T-helper 2 cell treated with Interferon-gamma antibody and Interleukin-4, amounts not matched to agents 100 ng/mL and 5 ng/mL, for 36 hours (primary cell): ENCODE measurements around the gene PRR16. TPM values are rescaled to one million over a fixed set of nuclear protein-coding genes. Genes with fewer than 3 reads are reported as not detected.

ENCODE experiments used
- intact Hi-C: fragments of 100-400 bp; cut with micrococcal nuclease; formaldehyde crosslinking; loops from one replicate; pipeline ENCODE4 v1.15.1; 2023
- total RNA-seq: library from RNA; stranded (reverse); gene quantifications from 2 replicates; pipeline ENCODE4 v1.2.3, GENCODE V29; 2022

PRR16 gene
- total RNA-seq, 1 donor from 2014 or later = not detected

- intact Hi-C loops = no loop called here
These were observed 957 bp upstream of the PRR16 start for GRCh38 chr5:120463006-120463680.

GRCh38 chr5:120464627-120465435, 731 bp downstream of the PRR16 start:
- intact Hi-C loops = no loop called here

GRCh38 chr5:120465436-120465961, 1.4 kb downstream of the PRR16 start:
- intact Hi-C loops = no loop called here

GRCh38 chr5:120466341-120467006, 2.4 kb downstream of the PRR16 start:
- intact Hi-C loops = no loop called here

DNA sequence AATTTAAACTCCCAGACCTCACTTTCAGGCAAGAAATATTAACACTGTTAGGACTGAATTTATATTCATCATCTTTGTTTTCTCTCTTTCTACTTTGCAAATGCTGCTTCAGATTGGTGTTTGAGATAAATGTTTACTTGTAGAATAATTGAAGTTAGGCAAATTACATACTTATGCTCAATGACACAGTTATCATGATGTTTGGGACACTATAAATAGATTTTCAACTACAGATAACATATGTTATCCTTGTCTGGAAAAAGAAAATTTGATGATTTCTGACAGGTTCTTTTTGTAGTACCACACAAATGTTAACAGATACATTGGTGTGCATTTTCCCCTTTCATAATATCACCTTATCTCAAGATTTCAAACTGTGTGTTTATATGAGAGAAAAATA, 7.9 kb downstream of the PRR16 start:
- intact Hi-C loops = no loop called here

- intact Hi-C loops = no loop called here
These were observed 8.8 kb downstream of the PRR16 start for GRCh38 chr5:120472911-120473310.

DNA sequence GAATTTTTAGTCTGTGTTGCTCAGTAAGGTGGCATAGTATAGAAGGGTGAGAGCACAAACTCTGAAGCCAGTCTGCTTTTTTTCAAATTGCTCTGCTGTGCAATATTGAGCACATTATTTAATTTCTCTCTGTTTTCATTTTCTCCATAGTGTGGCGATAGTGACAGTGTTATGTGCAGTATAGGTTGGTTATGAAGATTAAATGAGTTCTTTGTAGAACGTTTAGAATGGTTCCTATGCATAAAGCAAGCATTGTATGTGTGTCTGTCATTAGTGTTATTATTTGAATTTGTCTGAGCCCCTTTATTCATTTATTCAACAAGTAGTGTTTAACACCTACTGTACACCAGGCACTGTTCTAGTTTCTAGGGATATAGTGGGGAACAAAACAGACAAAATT, 9.2 kb downstream of the PRR16 start:
- intact Hi-C loops = no loop called here

GRCh38 chr5:120476063-120476462, 12.0 kb downstream of the PRR16 start:
- intact Hi-C loops = no loop called here

DNA sequence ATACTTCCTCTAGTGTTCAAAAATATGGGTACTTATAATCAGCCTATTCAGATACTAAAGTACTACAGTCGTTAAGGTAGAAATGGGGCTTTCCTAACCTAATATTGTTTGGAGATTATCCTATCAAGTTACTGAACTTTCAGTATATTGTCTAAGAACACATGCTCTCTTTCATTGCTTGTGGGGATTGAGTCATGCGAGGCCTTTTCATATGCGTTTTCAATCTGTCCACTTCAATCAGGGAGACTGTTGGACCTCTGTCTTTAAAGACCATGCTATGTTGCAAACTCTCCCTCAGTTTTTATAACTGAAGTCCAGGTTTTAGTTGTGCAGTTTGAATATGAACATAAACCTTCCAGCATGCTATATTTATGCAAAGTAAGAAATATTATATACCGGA, 15.0 kb downstream of the PRR16 start:
- intact Hi-C loops = no loop called here

GRCh38 chr5:120499876-120500563, 35.9 kb downstream of the PRR16 start:
- intact Hi-C loops = no loop called here

GRCh38 chr5:120502531-120502930, 38.4 kb downstream of the PRR16 start:
- intact Hi-C loops = no loop called here

- intact Hi-C loops = no loop called here
These were observed 39.2 kb downstream of the PRR16 start for GRCh38 chr5:120503341-120503740.

GRCh38 chr5:120504057-120504456, 40.0 kb downstream of the PRR16 start:
- intact Hi-C loops = no loop called here

DNA sequence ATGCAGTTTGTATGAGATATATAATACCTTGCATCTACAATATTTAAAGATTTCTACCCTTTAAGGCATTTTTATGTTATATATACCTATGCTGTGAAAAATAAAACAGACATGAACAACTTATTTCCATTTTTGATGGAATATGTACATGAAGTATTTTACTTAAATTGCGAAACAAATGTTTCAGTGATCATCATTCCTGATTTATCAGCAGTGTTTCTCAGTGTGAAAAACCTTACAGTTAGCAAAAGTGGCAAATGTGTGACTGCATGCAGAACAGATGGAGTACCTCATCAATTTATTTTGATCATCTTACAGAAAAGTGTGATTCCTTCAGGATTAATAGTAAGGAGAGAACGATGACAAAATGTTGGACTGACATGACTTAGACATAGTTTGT, 43.1 kb downstream of the PRR16 start:
- intact Hi-C loops = no loop called here

GRCh38 chr5:120507800-120508463, 43.8 kb downstream of the PRR16 start:
- intact Hi-C loops = no loop called here

- intact Hi-C loops = no loop called here
These were observed 45.0 kb downstream of the PRR16 start for GRCh38 chr5:120509053-120509452.

- intact Hi-C loops = no loop called here
These were observed 46.1 kb downstream of the PRR16 start for GRCh38 chr5:120510098-120510637.

DNA sequence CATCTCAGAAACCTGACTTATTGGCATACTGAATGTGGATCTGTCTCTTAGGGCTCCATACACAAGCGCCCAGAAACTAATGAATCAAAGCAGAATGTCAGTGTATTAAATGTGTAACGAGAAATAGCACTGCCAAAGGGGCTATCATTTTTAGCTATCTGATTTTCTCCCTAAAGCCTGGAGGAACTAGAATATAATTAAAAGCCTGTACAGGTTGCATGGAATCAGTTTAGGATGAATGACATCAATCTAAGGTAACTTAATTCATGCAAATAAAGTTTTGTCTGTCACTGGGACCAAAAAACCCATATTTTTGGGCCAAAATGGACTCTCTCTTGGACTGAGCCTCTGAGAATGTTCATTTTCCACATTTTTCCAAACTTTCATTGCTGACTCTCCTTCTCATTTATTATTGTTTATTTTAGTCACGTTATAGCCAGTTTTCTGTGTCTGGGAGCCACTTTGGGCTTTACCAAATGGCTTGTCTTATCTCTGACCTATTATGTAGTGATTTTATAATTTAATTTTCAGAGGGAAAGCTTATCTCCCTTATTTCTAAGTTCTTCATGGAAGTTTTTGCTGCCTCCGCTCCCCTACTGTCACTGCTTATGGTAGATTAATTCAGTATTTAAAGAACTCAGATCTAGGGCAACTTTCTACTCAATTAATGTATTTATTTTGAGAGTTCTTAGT, 47.0 kb downstream of the PRR16 start:
- intact Hi-C loops = no loop called here

- intact Hi-C loops = no loop called here
These were observed 48.0 kb downstream of the PRR16 start for GRCh38 chr5:120512068-120512467.
